Esophagus muscularis mucosa (tissue), 3 donors: ENCODE results near the gene RESF1.

Experiments
- CTCF ChIP-seq, 3 experiments: fragments of 200-600 bp in 2 of 3; fragments of 450-650 bp in 1 of 3; sonication (generic) in 2 of 3; IDR thresholded peaks; one replicate each; pipeline ENCODE4 v1.5.1; 2017 to 2019; ENCODE audit warnings: antibody characterized with exemption in 3 of 3, mild to moderate bottlenecking in 2 of 3, moderate library complexity in 1 of 3
- POLR2A ChIP-seq: fragments of 450-650 bp; IDR thresholded peaks from one replicate; pipeline ENCODE4 v1.6.1; 2017; ENCODE audit warnings: antibody characterized with exemption, moderate library complexity, mild to moderate bottlenecking, low read depth
- POLR2AphosphoS5 ChIP-seq, 2 donors: sonication (generic); formaldehyde crosslinking; IDR thresholded peaks; one replicate each; pipeline ENCODE4 v1.6.1; 2017; ENCODE audit warnings: antibody characterized with exemption in 2 of 2

DNA sequence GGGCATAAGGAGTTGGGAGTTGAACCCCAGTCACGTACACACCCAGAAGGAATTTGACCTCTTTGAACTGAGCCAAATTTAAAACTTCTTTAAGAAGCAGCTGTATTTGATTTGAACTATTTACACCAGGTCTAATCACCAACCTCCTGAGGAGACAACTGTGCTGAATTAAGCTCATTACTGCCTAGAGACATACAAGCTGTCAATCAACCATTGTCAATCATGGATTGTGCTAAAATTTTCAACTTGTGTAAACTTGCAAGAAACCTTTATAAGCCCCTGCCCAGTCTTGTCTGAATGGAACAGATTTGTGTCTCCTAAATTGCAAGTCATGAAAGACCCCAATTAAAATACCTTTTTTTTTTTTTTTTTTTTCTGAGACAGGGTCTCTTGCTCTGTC, 44.3 kb upstream of the RESF1 start:
- TF ChIP-seq CTCF (IDR thresholded peaks at IDR 0.05): no peak
- TF ChIP-seq POLR2AphosphoS5 (IDR thresholded peaks at IDR 0.05): no peak
- TF ChIP-seq POLR2A: no peak
